Myocyte (in vitro differentiated cells): Measurements from ENCODE around the gene ZNF445. TPM values are rescaled to one million over a fixed set of nuclear protein-coding genes. Genes with fewer than 3 reads are reported as not detected.
"Not testable (repeated sequence)": the region's sequence is repeated elsewhere in the genome, so short reads cannot be mapped to it uniquely, and the experiment has no call there.

Source experiments
- DNase-seq: peaks from one replicate; pipeline ENCODE4 v3.0.0-alpha.2; 2012; ENCODE audit warnings: low read depth
- total RNA-seq: library from RNA; depleted of rRNA; stranded (reverse); fragments of >200 nt; gene quantifications from 2 replicates; pipeline ENCODE4 v1.2.3, GENCODE V29; 2014

Gene ZNF445
- total RNA-seq, 1 donor from 2014 or later, result 10.4 TPM

GRCh38 chr3:44476963-44477311 is 533 bp downstream of the ZNF445 start:
- DNase-seq, result no peak

GRCh38 chr3:44476181-44476611 is 1.3 kb downstream of the ZNF445 start:
- DNase-seq, result peak; percentile 23

- DNase-seq, result not testable (repeated sequence)
These were observed 2.6 kb downstream of the ZNF445 start for GRCh38 chr3:44474886-44475285.

- DNase-seq, result no peak
These were observed 7.0 kb downstream of the ZNF445 start for GRCh38 chr3:44470430-44470829.

GRCh38 chr3:44469914-44470313 is 7.6 kb downstream of the ZNF445 start:
- no peak for DNase-seq

GRCh38 chr3:44468572-44469520 is 8.6 kb downstream of the ZNF445 start:
- peak; percentile 36 for DNase-seq

- not testable (repeated sequence) for DNase-seq
These were observed 9.4 kb downstream of the ZNF445 start for GRCh38 chr3:44468099-44468537.

- no peak for DNase-seq
These were observed 10.2 kb downstream of the ZNF445 start for GRCh38 chr3:44467241-44467640.

- DNase-seq, result not testable (repeated sequence)
These were observed 12.6 kb downstream of the ZNF445 start for GRCh38 chr3:44464920-44465319.

GRCh38 chr3:44464509-44464908 is 13.0 kb downstream of the ZNF445 start:
- no peak for DNase-seq

GRCh38 chr3:44460050-44460449 is 17.4 kb downstream of the ZNF445 start:
- DNase-seq, result not testable (repeated sequence)

- no peak for DNase-seq
These were observed 22.2 kb downstream of the ZNF445 start for GRCh38 chr3:44455318-44455717.

GRCh38 chr3:44454258-44454657 is 23.2 kb downstream of the ZNF445 start:
- no peak for DNase-seq

GRCh38 chr3:44451441-44451840 is 26.0 kb downstream of the ZNF445 start:
- DNase-seq, result no peak

- DNase-seq, result no peak
These were observed 30.5 kb downstream of the ZNF445 start for GRCh38 chr3:44446929-44447328.

- no peak for DNase-seq
These were observed 31.7 kb downstream of the ZNF445 start for GRCh38 chr3:44445786-44446185.

GRCh38 chr3:44444896-44445691 is 32.4 kb downstream of the ZNF445 start:
- no peak for DNase-seq

- no peak for DNase-seq
These were observed 33.0 kb downstream of the ZNF445 start for GRCh38 chr3:44444437-44444836.

GRCh38 chr3:44442596-44443309 is 34.7 kb downstream of the ZNF445 start:
- DNase-seq, result peak; percentile 49

- DNase-seq, result peak; percentile 46
These were observed 37.8 kb downstream of the ZNF445 start for GRCh38 chr3:44439499-44440295.

- DNase-seq, result no peak
These were observed 39.7 kb downstream of the ZNF445 start for GRCh38 chr3:44437800-44438199.
